HG03520 (cell line): ENCODE results near the gene NHP2.
"Not testable (repeated sequence)": the region's sequence is repeated elsewhere in the genome, so short reads cannot be mapped to it uniquely, and the experiment has no call there.

Experiments used
- ATAC-seq: cut with Tn5 transposase; IDR thresholded peaks from one replicate; pipeline ENCODE4 v1.9.1; 2021; ENCODE audit warnings: mild to moderate bottlenecking, moderate library complexity; ENCODE audit not compliant: unreplicated experiment

NHP2 gene

DNA sequence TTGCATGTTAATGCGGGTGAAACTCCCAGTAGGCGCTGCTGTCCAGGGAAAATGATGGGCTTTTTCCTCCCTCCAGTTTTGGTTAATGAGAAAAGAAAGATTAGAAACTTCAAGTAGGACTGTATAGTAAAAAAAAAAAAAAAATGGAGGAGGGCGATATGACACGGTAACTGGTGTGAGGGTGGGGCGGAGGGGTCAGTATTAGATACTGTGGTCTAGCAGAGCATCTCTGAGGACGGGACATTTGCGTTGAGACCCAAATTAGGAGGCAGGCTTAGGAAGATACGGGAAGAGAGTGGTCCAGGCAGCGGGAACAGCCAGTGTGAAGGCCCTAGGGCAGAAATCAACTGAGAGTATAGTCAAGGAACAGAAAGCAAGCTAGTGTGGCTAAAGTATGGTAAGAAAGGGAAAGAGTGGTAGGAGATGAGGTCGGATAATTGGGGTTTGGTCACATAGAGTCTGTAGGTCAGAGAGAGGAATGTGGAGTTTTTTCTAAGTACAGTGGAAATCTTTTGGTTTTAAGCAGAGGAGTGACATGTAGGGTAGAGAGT is 22.2 kb downstream of the NHP2 start:
- ATAC-seq, result no peak

DNA sequence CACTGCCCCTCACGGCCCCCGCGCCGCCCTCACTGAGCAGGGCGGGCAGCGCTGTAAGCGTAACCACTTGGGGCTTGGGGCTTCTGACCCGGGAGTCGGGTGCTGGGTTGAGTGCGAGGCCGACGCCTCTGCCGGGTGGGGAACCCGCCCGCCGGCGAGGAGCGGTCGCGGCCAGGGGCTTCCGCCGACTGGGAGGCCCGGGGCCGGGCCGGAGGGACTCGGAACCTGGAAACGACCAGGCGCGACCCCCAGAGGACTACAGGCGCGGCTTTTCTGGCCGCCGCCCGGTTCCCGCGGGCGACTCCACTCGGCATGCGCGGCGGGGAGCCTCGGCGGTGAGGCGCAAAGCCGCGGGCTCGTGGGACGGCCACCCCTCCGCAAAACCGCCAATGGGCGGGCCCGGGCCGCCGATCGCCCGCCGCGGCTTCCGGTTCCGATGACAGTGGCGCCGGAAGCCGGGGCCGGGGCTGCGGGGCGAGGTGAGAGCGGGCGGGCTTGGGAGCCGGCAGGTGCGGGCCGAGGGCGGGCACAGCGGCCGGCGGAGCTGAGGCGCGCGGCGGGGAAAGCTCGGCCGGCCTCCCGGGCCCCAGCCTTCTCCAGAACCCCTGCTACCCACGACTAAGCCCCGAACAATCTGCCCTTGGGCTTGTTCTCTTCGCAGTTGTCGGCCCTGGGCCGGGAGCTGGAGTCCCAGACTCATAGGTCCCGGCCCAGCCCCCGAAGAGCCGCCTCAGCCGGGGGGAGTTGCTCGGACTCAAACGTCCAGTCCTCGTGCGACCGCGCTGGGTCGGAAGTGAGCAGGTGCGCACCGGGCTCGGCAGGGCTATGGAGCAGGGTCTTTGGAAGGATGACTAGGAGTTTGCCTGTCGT is 22.9 kb downstream of the NHP2 start, which contains the start of gene RMND5B:
RMND5B (plus strand) TSS at position 439 of the 870 bp plus-strand sequence. CDS start 7,106 bp downstream, outside the sequence.
- peak; percentile 84 for ATAC-seq

DNA sequence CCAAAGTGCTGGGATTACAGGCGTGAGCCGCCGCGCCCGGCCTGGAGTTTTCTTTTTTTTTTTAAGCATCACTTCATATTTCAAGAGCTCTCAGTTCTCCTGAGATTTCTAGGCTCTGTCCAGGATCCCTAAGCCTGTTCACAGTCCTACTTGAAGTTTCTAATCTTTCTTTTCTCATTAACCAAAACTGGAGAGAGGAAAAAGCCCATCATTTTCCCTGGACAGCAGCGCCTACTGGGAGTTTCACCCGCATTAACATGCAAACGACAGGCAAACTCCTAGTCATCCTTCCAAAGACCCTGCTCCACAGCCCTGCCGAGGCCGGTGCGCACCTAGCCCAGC is 23.5 kb downstream of the NHP2 start:
- not testable (repeated sequence) for ATAC-seq

DNA sequence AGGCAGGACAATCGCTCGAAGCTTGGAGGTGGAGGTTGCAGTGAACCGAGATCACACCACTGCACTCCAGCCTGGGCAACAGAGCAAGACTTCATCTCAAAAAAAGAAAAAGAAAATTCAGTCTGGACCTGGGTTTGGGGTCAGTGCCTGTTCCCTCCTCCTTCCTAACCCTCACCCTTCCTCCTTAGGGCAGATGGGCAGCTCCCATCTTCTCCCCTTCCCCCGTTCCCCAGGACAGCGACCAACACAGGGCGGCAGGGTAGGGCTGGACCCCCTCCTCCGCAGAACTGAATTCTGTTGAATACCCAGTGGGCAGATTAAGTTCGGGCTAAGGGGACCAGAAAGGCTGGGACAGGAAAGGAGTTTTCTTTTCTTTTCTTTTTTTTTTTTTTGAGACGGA is 24.4 kb downstream of the NHP2 start:
- ATAC-seq, result no peak

GRCh38 chr5:178127300-178128009 is 26.2 kb downstream of the NHP2 start:
- not testable (repeated sequence) for ATAC-seq

DNA sequence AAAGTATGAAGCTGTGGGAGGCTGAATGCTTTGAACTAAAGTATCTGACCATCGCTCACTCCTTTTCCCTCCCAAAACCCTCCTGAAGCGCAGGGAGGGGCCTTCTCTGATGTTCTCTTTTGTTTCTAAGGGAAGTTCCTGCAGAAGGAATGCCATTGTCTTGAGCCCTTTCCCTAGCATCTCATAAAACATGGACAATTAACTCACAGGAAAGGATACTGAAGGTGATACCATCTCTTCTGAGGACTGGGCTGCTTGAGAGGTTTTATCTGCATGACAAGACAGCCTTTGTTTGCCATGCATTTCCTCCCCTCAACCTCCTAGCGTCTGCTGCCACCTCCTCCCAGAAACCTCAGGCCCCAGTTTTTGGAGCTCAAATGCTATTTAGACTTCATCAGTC is 27.1 kb downstream of the NHP2 start:
- no peak for ATAC-seq

DNA sequence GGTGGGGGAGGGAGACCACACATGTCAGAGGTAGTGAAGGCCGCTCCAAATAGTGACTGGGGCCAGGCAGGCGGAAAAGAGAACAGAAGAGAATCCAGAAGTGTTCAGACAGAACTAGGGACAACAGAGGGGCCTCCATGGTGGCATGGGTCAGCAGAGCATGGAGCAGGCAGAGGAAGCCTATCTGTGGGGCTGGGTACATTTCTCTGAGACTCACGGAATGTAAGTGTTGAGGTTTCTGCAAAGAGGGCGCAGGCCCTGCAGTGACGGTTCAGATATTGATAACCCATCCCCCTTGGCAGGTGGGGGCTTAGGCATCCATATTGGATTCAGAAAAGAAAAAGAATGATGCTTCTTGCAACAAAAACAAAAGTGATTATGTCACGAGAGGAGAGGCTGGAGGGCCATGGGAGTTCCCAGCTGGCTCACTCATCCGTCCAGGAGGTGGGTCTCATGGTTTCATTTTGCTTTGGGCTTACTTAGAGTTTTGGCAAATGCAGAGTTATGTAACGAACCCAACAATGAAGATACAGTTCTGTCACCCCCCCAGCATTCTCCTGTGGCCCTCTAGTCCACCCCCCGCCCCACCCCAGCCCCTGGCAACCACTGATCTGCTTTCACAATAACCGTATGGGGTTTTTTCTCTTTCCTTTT is 28.3 kb downstream of the NHP2 start:
- ATAC-seq, result no peak

DNA sequence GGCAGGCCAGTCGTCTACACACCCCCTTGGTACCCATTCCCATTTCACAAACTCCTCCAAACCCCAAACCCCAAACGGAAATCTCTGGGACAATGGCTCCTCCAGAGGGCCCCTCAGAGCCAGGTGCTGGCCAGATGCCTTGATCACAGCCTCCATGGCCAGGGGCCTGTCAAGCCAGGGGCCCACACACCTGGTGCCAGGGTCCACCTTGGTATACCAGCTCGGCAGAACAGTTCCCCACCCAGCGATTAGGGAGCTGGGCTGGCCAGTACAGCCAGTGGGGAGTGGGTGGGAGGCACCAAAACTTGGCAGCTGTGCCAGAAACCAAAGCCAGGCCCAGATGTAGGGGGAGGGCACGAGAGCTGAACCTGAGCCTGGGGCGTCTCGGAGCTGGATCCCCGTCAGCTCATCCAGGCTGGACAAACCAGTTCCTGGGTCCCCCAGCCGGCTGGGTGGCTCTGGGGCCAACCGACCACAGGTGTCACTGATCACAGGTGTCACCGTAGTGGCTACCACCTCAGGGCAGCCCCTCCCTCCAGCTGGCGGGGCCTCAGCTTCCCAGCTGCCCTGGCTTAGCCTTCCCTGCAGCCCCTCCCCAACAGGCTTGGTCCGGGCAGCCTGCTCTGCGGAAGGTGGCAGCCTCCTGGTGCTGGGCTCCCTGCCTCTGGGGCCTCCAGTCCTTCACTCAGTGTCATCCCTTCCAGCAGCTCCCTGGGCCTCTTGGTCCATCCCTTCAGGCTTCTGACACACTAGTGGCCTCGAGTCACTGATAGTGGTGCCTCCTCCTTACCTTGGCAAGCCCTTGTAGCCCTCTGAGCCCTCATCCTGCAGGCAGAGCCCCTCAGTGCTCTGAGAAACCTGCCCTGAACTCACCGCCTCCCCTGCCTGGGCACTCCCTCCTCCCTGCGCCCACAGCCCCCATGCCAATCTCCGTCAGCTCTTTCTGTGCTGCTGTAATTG is 29.4 kb downstream of the NHP2 start:
- ATAC-seq, result no peak

- no peak for ATAC-seq
These were observed 30.4 kb downstream of the NHP2 start for GRCh38 chr5:178123094-178123965.

- no peak for ATAC-seq
These were observed 31.3 kb downstream of the NHP2 start for GRCh38 chr5:178122346-178122745.

DNA sequence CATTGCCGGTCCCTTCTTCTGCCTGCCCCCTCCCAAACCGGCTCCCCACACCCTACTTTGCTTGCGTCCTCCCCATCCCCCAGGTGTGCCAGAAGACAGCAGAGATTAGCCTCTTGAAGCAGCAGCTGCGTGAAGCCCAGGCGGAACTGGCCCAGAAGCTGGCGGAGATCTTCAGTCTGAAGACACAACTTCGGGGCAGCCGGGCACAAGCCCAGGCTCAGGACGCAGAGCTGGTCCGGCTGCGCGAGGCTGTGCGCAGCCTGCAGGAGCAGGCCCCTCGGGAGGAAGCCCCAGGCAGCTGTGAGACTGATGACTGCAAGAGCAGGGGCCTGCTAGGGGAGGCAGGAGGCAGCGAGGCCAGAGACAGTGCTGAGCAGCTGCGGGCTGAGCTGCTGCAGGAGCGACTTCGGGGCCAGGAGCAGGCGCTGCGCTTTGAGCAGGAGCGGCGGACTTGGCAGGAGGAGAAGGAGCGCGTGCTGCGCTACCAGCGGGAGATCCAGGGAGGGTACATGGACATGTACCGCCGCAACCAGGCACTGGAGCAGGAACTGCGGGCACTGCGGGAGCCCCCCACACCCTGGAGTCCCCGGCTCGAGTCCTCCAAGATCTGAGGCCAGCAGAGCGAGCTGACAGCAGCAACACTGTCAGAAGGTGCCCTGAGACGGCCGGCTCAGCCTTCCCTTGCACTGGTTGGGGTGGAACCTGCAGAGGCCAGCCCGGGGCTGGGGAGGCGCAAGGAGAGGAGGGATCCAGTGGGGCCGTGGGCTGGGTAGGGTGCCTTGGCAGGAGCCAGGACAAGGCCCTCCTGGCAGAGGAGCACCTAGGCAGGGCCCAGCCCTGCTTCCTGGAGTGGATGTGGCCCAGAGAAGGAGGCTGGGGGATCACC is 32.1 kb downstream of the NHP2 start:
- ATAC-seq, result no peak

- peak; percentile 77 for ATAC-seq
These were observed 32.9 kb downstream of the NHP2 start for GRCh38 chr5:178120607-178121357.

DNA sequence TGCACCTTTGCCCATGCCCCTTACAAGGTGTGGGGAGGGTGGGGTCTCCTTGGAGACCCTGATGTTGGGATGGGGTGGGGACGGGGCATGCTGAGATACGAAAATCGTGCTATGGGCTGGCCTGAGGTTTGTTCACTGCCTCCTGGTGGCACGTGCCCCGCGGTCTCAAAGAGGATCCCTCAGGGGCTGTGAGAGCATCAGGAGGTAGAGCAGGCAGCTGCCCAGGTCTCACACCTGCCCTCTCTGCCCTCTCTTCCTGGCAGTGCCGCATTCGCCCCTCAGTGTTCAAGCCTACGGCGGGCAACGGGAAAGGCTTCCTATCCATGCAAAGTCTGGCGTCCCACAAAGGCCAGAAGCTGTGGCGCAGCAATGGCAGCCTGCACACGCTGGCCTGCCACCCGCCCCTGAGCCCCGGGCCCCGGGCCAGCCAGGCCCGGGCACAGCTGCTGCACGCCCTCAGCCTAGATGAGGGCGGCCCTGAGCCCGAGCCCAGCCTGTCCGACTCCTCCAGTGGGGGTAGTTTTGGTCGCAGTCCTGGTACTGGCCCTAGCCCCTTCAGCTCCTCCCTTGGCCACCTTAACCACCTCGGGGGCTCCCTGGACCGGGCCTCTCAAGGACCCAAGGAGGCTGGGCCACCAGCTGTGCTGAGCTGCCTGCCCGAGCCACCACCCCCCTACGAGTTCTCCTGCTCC is 33.6 kb downstream of the NHP2 start:
- no peak for ATAC-seq

DNA sequence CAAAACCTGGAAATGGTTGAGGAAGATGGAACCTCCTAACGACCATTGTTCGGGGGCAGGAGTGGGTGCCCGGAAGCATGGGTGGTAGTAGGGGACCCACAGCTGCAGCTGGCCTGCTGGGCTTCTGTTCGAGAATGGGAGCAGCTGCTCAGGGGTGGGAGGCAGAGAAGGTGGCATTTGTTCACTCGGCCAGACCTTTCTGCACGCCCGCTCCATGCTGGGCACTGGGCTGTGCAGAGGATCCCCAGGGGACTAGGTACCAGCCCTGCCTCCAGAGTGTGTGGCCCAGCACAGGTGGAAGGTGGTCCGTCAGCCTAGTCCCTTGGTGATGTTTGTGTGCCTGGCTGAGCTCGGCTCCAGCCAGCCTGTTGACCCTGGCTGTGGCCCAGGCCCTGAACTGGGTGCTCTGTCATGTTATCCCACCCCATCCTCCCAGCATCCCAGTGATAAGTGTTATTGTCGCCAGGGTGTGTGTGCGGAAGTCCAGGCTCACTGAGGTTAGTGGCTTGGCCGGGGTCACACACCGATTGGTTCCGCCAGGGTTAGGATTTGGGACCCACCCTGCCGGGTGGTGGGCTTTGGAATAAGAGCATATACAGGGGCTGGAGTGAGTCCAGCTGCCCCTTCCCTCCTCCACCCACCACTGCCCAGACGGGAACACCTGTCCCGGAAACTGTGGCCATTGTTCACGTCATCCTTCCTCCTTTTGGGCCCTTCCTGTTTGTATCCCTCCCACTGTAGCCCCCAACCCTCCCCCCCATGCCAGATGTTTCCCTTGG is 35.6 kb downstream of the NHP2 start:
- ATAC-seq, result no peak

- ATAC-seq, result no peak
These were observed 37.4 kb downstream of the NHP2 start for GRCh38 chr5:178116143-178116885.

DNA sequence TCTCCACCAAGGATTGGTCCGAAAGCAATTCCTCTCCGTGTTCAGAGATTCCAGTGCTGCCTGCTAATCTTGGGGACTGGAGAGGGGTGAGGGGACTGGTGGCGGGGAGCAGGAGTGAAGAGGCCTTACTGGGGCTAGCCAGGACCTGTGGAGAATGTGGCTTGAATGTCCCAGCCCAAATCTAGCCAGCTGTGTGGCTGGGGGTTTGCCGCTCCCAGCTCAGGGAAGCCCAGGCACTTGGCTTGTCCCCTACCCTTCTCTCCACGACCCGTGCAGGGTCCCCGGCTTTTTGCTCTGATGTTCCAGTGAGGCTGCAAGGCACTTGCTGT is 37.9 kb downstream of the NHP2 start:
- no peak for ATAC-seq
